Activated T-cell treated with anti-CD3 and anti-CD28 coated beads for 48 hours (primary cell): ENCODE data around the gene RNU1-1.
"Not testable (repeated sequence)": the region's sequence is repeated elsewhere in the genome, so short reads cannot be mapped to it uniquely, and the experiment has no call there.

ENCODE experiments used
- DNase-seq: peaks from one replicate; pipeline ENCODE4 v3.0.0-alpha.2; 2020; ENCODE audit warnings: low read depth

RNU1-1 gene

GRCh38 chr1:16493731-16494130 lies 20.4 kb downstream of the RNU1-1 start:
- DNase-seq, result not testable (repeated sequence)

DNA sequence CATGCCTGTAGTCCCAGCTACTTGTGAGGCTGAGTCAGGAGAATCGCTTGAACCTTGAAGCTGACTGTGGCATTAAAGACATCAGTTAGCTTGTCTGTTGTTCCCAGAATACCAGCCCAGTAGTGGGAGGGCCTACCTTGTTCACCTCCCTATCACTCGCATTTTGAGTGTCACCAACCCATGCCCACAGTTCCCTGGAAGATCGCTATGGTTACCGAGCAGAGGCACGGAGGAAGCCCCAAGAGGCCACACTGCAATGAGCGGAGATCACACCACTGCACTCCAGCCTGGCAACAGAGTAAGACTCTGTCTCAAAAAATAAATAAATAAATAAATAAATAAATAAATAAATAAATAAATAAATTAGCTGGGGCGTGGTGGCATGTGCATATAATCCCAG lies 21.1 kb downstream of the RNU1-1 start:
- not testable (repeated sequence) for DNase-seq

- no peak for DNase-seq
Observed at GRCh38 chr1:16491056-16491675, 22.9 kb downstream of the RNU1-1 start.

GRCh38 chr1:16489195-16489880 lies 24.7 kb downstream of the RNU1-1 start:
- DNase-seq, result not testable (repeated sequence)

DNA sequence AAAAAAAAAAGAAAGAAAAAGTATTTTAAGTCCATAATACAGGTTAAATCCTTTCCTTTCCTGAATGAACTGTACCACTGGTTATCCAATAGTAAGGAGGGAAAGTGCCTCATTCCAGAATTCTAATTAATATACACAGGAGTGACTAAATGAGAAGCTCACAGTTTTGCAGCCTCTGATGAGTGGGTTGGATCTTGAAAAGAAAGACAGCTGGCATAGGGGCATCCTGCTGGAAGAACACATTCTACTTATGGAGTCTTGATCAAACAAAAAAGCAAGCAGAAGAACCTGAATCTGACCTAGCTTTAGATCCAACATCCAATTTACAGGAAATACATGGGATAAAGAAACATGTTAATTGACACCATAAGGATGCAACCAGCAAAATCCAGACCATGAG lies 27.1 kb downstream of the RNU1-1 start:
- DNase-seq, result not testable (repeated sequence)

GRCh38 chr1:16486316-16486715 lies 27.8 kb downstream of the RNU1-1 start:
- not testable (repeated sequence) for DNase-seq

GRCh38 chr1:16484931-16485330 lies 29.2 kb downstream of the RNU1-1 start:
- DNase-seq, result no peak

DNA sequence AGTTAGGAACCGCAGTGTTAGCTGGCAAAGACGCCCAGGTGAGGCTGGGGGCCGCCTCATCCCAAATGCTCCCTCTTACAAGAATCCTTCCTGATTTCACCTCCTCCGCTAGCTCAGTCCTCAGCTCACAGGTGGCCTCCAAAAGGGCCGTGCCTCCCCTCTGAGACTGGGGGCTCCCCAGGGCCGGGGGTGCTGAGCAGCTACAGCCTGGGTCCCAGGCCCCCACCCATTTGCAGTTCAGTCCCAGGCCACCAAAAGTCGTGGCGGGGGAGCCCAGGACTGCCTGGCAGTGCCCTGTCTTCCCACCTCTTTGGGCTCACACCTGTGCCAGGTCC lies 29.6 kb downstream of the RNU1-1 start:
- no peak for DNase-seq

DNA sequence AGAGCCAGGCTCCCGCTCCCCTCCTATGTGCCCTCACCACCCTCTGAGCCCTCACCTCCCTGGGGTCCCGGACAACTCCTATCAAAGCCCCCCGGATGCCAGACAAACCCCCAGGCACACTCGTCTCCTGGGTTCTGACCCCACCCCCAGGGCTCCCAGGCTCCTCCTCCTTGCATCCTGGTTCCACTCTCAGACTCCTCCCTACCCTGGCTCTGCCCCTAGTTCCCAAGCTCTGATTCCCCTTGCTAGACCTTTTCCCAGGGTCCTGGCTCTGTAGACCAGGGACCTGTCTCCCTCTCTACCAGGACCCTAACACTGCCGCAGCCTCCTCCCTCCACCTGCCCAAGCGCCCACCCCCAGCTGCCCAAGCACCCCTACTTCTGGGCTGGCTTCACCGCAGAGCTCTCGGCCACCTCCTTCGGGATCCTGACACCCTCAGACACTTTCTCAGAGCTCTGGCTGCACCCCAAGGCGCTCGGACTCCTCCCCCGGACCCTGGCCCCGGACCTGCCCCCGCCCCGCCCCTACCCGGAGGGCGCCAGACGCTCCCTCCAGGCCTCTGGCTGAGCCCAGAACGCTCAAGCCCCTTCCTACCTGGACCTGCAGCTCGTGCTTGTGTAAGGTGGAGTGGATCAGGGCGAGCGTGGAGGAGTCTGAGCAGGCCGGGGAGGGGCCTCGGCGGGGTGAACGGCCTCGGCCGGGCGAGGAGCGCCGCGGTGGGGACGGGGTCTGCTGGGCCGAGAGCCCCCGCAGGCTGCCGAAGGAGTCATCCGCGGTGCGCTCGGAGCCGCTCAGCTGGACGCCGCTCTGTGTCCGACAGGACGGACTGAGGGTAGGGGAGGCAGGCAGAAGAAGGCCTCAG lies 30.2 kb downstream of the RNU1-1 start:
- DNase-seq, result not testable (repeated sequence)

- not testable (repeated sequence) for DNase-seq
Observed at GRCh38 chr1:16483146-16483545, 30.9 kb downstream of the RNU1-1 start.

DNA sequence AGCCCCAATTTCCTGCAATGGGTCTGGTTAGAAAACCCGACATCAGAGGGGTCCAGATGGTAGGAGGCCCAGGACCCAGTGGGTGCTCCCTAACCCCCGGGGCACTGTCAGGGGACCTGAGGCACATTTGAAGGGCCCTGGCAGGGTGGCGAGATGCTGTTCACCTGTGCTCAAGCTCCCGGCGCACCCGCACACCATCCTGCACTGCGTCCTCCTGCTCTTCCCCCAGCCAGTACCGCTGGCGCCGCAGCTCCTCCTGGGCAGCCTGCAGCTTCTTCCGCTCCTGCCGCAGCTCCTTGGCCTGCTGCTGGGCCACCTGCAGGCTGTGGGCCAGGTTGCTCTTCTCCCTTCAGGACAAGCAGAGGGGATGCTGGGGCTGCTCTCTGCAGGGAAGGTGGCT lies 36.0 kb downstream of the RNU1-1 start:
- no peak for DNase-seq

- not testable (repeated sequence) for DNase-seq
Observed at GRCh38 chr1:16475771-16476770, 38.0 kb downstream of the RNU1-1 start.

- not testable (repeated sequence) for DNase-seq
Observed at GRCh38 chr1:16474891-16475290, 39.2 kb downstream of the RNU1-1 start.

DNA sequence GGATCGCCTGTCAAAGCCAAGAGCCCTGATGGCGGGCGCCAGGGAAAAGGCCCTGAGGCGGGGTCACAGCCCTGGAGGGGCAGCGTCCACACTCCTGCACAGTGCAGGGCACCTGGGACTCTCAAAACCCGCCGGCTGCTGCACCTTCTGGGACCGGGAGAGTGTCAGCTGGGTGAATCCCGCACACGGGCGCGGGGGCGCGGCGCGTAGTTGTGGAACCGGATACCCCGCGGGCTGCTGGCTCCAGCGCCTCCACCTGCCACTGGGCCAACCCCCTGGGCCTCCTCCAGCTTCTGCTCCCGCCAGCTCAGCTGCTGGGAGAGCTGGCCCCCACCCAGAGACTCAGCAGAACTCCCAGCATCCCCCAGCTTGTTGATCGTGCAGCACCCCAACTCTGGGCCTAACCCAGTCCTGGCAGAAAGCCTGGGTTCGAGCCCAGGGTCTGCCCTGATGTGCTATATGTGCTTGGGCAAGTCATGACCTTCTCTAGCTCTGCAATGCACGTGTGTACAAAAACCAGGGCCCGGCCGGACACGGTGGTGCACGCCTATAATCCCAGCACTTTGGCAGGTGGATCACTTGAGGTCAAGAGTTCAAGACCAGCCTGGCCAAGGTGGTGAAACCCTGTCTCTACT lies 39.8 kb downstream of the RNU1-1 start:
- DNase-seq, result no peak

- DNase-seq, result no peak
Observed at GRCh38 chr1:16468558-16468957, 45.5 kb downstream of the RNU1-1 start.

- no peak for DNase-seq
Observed at GRCh38 chr1:16464917-16465625, 49.0 kb downstream of the RNU1-1 start.
